ENCODE measurements around the gene SIX2.
A peak's percentile ranks its signal among the peaks of the same experiment; 100 is the strongest.

The SIX2 gene

DNA sequence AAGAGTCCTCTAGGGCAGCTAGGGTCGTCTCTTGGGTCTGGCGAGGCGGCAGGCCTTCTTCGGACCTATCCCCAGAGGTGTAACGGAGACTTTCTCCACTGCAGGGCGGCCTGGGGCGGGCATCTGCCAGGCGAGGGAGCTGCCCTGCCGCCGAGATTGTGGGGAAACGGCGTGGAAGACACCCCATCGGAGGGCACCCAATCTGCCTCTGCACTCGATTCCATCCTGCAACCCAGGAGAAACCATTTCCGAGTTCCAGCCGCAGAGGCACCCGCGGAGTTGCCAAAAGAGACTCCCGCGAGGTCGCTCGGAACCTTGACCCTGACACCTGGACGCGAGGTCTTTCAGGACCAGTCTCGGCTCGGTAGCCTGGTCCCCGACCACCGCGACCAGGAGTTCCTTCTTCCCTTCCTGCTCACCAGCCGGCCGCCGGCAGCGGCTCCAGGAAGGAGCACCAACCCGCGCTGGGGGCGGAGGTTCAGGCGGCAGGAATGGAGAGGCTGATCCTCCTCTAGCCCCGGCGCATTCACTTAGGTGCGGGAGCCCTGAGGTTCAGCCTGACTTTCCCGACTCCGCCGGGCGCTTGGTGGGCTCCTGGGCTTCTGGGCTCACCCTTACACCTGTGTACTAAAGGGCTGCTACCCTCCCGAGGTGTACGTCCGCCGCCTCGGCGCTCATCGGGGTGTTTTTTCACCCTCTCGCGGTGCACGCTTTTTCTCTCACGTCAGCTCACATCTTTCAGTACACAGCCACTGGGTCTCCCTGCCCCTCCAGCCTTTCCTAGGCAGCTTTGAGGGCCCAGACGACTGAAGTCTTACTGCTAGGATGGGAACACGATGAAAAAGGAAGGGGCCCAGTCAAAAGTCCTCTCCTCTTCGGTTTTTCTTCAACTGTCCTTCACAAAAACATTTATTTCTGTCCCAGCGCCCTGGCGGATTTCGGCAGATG, 8.1 kb downstream of the SIX2 start:
- DNase-seq (ENCODE audit: low spot score), result no peak

DNA sequence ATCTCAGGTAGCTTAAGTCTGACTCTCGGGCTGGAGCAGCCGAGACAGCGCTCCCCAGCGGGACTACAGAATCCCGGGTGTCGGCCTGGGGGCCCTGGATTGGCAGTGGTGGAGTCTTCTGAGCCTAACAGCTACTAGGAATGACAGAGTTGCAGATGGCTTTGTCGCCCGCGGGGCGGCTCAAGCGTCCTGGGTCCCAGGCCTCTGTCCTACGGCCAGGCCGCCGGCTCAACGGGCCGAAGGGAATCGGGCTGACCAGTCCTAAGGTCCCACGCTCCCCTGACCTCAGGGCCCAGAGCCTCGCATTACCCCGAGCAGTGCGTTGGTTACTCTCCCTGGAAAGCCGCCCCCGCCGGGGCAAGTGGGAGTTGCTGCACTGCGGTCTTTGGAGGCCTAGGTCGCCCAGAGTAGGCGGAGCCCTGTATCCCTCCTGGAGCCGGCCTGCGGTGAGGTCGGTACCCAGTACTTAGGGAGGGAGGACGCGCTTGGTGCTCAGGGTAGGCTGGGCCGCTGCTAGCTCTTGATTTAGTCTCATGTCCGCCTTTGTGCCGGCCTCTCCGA, 8.8 kb downstream of the SIX2 start:
- peak; percentile 57 for DNase-seq (ENCODE audit: low spot score)

DNA sequence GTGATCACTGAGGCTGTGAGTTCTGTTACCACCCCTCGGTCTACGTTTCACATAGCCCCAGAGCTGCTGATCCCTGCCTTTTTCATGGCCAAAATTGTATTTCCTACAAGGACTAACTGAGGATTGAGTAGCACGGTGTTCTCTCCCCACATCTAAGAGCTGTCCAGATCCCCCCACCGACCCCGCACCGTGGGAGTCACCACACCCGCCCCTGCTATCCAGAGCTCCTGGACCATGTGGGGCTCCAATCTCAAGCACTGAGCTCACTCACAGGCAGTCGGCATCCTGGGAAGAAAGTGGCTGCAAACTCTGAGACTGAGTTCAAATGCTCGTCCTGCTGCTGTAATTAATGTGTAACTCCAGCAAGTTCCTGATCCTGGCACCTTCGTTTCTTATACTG, 9.7 kb downstream of the SIX2 start:
- DNase-seq (ENCODE audit: low spot score), result no peak

DNA sequence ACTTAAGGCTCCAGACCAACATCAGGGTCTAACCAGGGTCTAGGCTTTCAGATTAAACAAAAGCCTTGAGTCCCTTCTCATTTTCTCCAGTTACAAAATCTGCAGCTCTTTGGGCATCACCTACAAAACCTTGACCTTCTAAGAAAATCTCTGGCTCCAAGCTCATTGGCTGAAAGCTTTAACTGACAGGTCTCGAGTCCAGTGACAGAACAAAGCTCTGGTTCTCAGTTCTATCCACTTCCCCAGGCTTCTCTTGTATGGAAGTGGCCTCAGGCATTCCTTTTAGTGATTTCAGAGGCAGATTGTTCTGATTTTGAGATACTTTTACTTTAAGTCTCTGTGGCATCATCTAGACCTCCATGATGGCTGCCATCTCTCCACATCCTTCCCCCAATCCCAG, 11.3 kb downstream of the SIX2 start:
- DNase-seq (ENCODE audit: low spot score), result no peak

DNA sequence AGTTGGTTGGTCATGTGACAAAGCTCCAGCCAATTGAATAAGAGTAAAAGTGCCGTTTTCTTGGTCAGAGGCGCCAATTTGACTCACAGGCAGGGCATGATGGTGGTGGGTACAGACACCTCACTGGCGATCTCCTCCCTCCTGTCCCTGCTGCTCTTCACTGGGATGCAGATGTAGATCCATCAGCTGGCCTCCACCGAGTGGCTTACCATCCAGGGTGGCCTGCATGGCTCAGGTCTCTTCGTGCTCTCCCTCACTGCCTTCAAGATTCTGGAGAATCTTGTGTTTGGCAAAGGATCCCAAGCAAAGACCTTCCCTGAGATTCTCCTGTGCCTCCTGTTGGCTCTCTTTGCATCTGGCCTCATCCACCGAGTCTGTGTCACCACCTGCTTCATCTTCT, 12.9 kb downstream of the SIX2 start:
- no peak for DNase-seq (ENCODE audit: low spot score)

DNA sequence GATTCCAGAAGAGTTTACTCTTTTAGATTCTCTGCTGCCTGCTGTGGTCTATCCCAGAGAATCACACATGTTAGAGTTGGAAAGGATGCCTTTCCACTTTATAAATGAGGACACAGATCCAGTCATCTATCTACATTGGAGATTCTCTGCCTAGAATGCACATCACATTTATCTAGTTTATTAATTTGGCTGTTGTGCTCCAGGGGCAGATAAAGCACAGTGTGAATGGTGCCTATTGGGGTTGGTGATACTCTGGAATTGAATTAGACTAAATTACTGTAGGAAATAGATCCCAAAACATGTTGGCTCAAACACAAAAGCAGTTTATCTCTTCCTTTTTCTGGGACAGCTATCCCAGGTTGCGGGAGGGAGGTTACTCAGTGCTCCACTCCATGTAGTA, 14.9 kb downstream of the SIX2 start:
- DNase-seq (ENCODE audit: low spot score), result no peak

DNA sequence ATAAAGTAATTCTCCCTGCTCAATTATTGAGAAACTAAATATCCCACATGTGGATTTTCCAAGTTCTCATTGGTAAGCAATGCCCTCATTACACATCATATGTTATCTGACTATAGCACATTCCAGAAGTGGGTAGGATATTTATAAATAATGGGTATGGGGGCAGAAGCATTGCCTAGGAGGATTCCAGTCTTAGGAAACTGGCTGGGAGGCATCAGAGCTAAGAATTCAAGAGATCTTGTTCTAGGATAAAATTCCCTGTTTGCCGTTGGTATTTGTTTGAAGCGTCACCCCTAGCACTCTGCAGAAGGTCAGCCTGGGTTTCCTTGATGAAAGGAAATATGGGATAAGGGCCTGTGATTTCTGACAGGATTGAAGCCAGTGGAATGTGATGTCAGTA, 20.1 kb downstream of the SIX2 start:
- no peak for DNase-seq (ENCODE audit: low spot score)

DNA sequence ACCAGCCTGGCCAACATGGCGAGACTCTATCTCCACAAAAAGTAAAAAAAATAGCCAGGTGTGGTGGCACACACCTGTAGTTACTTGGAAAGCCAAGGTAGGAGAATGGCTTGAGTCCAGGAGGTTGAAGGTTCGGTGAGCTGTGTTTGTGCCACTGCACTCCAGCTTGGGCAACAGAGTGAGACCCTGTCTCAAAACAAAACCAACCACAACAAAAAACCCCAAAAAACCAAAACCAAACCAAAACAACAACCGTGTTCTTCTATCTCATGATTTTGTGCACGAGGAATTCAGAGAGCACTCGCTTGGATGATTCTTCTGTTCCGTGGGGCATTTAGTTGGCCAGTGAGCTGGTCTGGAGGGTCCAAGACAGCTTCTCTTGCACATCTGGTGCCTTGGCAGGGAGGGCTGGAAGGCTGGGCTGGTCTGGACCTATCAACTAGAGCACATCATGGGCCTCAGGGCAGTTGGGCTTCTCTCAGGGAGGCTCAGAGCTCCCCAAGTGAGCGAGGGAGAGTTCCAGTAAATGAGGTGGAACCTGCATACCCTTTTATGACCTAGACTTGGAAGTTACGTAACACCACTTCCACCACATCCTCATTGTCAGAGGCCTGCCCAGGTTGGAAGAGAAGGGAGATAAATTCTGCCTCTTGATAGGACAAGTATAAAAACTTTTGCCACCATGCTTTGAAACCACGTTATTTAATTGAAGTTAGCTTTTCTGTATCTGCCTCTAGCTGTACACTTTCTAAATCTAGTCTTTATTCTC, 25.2 kb downstream of the SIX2 start:
- DNase-seq (ENCODE audit: low spot score), result no peak

DNA sequence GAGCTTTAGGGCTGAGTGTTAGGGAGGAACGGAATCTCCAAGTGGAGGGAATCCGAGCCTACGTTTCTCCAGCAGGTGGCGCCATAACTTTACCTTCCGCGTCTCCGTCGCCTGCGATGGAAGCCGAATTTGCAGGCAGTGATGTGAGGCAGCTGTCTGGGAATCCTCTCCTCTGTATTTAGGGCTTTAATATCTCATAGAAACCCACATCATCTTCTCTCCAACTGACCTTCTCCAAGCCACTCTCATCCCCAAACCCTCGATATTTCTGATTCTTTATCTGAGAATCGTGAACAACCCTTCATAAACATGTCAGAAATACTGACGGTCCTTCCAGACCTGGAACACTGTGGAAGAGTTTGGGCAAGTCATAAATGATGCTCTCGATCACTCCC, 27.5 kb downstream of the SIX2 start:
- peak; percentile 56 for DNase-seq (ENCODE audit: low spot score)

DNA sequence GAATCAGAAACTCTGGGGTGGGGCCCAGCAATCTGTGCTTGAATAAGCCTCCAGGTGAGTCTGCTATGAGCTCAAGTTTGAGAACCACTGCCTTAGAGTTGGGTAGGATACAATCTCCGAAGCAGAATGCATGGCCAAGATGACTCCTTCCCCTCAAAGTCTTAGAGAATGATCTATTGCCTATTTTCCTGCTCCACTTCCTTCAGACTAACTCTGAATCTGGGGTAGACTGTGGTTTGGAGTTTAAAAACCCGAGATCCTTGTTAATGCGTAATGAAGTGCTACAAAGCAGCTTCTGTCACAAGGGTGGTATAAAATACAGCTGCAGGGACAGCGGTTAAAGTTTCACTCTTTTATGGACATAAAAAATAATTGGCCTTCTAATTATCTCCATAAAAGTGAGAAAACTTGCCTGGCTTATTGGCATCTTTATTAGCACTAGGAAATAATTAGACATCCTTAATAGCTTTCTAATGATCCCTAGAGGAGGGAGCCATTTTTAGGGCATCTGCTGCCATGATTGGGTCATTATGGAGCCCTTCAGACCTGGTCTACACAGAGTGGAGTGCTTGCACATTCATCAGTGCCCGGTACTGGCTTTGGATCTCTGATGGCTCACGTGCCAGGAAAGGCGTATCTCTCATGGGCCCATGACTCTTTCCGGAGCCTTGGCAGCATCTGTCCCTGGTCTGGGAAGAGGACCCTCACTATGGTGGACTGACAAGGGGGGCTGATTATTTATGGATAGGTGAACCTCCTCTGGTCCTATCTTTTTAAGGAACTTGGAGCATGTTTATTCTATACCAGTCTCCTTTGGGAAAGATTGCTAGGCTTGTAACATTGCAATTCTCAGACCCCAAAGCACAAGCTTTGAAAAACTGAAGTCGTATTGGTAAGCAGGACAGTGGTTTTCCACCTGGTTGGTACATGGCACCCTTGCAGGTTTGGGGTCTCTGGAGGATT, 28.2 kb downstream of the SIX2 start:
- DNase-seq (ENCODE audit: low spot score), result no peak

DNA sequence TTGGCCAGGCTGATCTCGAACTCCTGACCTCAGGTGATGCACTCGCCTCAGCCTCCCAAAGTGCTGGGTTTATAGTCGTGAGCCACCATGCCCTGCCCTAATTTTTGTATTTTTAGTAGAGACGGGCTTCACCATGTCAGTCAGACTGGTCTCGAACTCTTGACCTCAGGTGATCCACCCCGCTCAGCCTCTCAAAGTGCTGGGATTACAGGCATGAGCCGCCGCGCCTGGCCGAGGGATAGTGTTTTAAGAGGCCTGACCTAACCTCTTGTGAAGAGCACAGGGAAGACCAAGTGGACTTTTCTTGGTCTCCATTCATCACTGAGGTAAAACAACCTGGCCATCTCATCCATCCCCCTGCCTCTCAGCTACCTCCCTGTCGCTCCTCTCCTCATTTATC, 29.7 kb downstream of the SIX2 start:
- DNase-seq (ENCODE audit: low spot score), result no peak

DNA sequence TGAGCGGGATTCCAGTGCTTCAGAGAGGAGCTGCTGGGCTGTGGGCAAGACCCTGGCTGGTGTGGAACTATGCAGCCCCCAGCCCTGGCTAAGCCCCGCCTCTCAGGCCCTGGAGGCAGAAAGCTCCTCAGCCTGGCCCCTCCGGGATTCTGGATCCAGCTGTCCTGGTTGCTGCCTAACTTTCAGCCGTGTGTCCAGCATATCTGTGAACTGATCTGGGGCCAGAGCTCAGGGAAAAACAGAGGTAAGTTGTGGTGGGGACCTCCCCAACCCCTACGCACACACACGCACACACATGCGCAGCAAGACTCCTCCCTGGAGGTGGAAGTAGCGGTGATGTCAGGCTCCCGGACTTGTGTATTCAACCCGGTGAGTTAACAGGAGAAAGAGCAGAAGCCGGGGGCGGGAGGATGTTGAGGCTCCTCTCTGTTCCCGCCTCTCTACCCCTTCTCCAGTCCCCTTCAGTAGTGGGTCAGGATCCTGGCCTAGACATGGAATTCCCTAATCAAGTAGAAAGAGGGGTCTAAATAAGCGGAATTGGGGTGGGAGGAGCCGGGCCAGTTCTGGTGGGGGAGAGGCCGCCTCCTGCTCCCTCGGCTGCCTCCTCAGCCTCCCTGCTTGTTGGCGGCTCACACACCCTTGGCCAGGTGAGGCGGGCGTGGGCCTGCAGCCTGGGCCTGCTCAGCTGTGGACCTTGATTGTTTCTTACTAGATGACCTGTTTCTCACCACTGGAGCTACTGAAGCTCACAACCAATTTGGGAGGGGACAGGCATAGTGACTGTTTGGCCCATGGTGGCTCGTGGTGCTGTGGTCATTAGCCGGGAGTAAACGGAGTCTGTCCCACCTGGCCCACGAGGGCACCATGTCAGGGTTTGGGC, 33.4 kb downstream of the SIX2 start:
- DNase-seq (ENCODE audit: low spot score), result no peak

DNA sequence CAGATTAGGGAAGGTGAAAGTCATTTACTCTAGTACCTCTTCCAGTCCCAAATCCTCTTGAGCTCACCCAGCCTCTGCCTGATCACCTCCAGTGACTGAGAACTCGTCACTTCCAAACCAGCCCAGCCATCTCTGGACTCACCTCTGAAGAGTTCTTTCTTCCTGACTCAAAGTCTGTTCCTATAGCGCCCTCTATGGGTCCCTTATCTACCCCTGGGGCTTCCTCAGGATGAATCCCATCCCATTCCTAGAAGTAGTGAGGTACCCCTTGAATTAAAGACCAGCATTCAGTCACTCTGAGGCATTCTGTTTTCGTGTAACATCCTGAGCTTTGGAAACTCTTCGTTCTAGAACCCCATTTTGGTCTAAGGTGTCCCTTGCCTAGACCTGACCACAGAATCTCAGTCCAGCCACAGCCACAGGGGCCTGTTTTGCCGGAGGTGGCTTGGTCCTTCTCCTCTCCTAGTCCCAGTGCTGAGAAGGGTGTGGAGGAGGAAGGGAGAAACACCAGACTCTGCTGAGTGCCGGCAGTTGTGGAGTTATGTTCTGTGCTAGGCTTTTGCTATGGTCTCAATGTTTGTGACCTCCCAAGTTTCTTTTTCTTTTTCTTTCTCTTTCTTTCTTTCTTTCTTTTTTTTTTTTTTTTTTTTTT, 35.1 kb downstream of the SIX2 start:
- peak; percentile 63 for DNase-seq (ENCODE audit: low spot score)

DNA sequence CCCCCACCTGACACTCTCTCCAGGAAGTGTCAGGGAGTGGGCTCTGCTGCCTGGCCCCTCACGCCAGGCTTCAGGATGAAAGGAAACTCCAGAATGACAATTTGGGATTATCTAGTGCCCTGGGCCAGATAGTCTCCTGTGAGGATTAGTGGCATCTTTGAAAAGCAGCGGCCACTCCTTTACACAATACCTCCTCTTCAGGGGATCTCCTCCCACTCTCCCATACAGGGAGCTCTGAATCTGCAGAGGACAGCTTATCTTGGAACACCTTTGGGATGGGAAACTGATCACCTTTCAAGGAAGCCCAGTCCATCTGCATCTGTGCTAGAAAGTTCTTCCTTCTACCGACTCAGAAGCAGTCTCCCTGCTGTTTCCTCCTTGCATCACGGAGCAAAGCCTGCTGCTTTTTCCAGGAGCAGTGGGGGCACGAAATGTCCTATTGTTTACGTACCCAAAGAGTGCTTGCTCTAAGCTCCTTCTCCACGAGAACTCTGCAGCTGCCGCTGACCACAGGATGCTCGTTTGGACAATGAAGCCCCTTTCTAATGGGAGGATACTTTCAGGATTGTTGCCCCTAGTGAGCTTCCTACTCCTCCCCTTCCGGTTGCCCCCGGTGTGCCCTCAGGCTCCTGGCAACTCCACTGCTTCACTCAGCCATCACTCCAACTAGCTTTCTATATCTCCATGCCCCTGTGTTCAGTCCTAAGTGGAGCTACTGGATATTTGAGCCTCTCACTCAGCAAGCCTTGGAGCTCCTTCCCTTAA, 36.3 kb downstream of the SIX2 start:
- no peak for DNase-seq (ENCODE audit: low spot score)

DNA sequence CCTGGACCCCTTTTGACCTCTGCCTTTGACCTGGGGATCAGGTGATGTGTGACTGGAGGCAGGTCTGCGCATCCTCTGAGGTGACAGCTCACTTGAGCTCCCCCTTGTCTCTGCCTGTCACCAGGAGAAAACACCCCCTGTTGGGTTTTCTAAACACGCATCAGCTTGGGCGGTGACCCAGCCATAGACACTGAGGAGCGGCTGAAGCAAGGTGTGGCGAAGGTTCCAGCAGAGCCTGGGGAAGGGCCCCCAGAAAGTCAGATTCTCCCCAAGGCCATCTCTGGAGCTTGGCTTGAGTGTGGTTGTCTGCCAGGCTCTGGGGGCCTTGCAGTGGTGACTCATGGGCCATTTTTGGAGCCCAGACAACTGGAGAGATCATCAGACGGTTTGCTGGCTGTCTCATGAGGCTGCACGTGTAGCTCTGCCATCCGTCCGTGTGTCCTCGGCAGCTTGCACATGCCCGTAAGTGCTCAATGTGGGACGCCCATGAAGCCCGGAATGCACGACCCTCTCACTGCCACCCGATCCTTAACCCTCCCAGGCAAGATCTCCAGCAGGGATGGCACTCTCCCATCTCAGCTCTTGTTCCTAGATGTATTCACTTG, 38.3 kb downstream of the SIX2 start:
- no peak for DNase-seq (ENCODE audit: low spot score)

DNA sequence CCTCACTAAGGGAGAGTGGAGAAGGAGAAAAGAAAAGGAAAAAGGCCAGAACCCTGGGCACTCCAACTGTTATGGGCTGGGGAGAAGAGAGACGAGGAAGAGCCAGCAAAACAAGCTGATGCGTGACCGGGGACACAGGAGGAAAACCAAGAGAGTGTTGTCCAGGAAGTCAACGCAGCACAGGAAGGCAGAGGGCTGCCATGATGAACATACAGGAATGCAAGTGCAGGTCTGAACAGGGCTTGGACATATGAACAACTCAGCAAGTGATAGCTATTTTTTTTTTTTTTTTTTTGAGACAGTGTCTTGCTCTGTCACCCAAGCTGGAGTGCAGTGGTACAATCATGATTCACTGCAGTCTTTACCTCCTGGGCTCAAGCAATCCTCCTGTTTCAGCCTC, 39.3 kb downstream of the SIX2 start:
- no peak for DNase-seq (ENCODE audit: low spot score)

DNA sequence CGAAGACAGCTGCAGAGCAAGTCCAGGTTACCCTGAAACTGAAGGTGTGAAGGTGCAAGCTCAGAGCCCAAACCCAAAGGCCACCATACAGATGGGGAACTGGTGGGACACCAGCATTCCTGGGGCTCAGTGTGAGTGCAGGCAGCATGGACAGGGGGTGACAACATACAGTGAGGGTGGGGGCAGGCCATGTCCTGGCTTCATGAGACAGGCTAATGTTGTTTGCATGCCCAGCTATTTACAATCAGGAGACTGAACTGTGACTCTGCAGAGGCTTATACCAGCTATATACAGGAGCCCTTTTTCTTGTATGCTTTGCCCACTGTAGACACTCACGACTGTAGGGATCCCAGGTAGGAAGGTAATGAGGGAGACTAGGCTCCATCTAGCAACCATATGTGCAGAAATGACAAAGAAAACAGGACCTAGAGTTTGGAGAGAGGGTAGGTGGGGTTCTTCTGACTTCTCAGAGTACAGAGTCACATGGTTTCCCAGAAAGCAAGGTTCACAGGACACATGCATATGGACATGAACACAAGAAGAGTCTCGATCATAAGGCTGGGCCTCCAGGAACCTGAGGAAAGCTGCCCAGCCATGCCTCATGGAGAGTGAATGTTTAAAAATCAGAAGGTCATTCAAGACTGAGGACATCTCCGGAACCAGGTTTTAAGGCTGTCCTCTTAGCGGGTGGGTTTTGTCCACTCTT, 41.4 kb downstream of the SIX2 start:
- no peak for DNase-seq (ENCODE audit: low spot score)

DNA sequence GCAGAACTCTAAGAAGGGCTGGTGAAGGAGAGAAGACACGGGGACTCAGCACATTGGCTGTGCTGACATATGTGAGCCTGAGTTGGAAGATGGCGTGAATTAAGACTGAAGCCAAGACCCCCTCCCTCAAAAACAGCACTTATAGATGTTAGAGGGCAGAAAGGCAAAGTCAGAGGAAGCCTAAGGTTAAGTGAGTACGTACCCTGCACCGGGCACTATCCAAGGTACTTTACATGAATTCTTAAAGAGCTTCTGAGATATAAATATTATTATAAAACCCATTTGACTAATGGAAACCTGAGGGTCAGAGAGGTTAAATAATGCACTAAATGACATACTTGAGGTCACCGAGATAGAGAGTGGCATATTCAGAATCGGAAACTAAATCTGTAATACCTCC, 42.2 kb downstream of the SIX2 start:
- no peak for DNase-seq (ENCODE audit: low spot score)

Measured in HuH-7 (cell line).